ENCODE data around the gene GALNT13.

Gene GALNT13

GRCh38 chr2:154495455-154495868, 623.7 kb downstream of the GALNT13 start:
- no peak for DNase-seq

GRCh38 chr2:154497019-154497418, 625.3 kb downstream of the GALNT13 start:
- no peak for DNase-seq

Measured in stimulated activated CD4-positive, alpha-beta T cell treated with anti-CD3 and anti-CD28 coated beads, Interleukin-2, amount 100 ng/mL, for 48 hours (primary cell).